Sigmoid colon (tissue), 7 donors: ENCODE data around the gene CAPRIN2. TPM values are rescaled to one million over a fixed set of nuclear protein-coding genes. Genes with fewer than 3 reads are reported as not detected.
A peak's percentile ranks its signal among the peaks of the same experiment; 100 is the strongest.

Experiments
- DNase-seq: peaks from one replicate; pipeline ENCODE4 v3.0.0-alpha.2; 2019
- H3K27ac ChIP-seq, 4 donors: fragments of 200-600 bp; sonication (generic); one replicate each; pipeline ENCODE4 v1.5.1; 2016 to 2019; ENCODE audit warnings: mild to moderate bottlenecking in 1 of 4
- H3K27me3 ChIP-seq, 3 donors: fragments of 200-600 bp; sonication (generic); one replicate each; pipeline ENCODE4 v1.5.1; 2019; ENCODE audit warnings: mild to moderate bottlenecking in 1 of 3
- H3K36me3 ChIP-seq, 4 donors: fragments of 200-600 bp; sonication (generic); one replicate each; pipeline ENCODE4 v1.5.1; 2016 to 2019
- H3K4me1 ChIP-seq, 4 donors: fragments of 200-600 bp; sonication (generic); one replicate each; pipeline ENCODE4 v1.5.1; 2017 to 2019
- H3K4me3 ChIP-seq, 4 donors: fragments of 200-600 bp; sonication (generic); one replicate each; pipeline ENCODE4 v1.5.1; 2017 to 2019; ENCODE audit warnings: mild to moderate bottlenecking in 2 of 4, moderate library complexity in 1 of 4
- H3K9me3 ChIP-seq, 4 donors: fragments of 200-600 bp in 3 of 4; sonication (generic) in 3 of 4; one replicate each; pipeline versions ENCODE4 v1.5.1 to v1.6.1; 2013 to 2019
- EP300 ChIP-seq, 4 donors: sonication (generic); formaldehyde crosslinking; IDR thresholded peaks; one replicate each; pipeline ENCODE4 v1.6.1; 2017; ENCODE audit warnings: antibody characterized with exemption in 4 of 4
- POLR2A ChIP-seq, 2 donors: fragments of 450-650 bp; IDR thresholded peaks; one replicate each; pipeline ENCODE4 v1.6.1; 2016; ENCODE audit warnings: antibody characterized with exemption in 2 of 2, mild to moderate bottlenecking in 2 of 2, moderate library complexity in 2 of 2
- POLR2AphosphoS5 ChIP-seq, 4 donors: sonication (generic); formaldehyde crosslinking; IDR thresholded peaks; one replicate each; pipeline ENCODE4 v1.6.1; 2017; ENCODE audit warnings: antibody characterized with exemption in 4 of 4
- WGBS, 2 donors: extraction: QIAGEN DNeasy Blood & Tissue Kit; methylation state at CpG; one replicate each; pipeline ENCODE4 v1.1.7; 2013; 5-methylcytosine and 5-hydroxymethylcytosine counted together
- intact Hi-C: fragments of 100-400 bp; cut with DNase I; formaldehyde crosslinking; loops from one replicate; pipeline ENCODE4 v1.15.1; 2023
- polyA plus RNA-seq, 3 donors: library from polyadenylated mRNA; stranded (reverse); fragments of 200-250 nt; gene quantifications; one replicate each; pipeline ENCODE4 v1.2.3, GENCODE V29; 2013
- total RNA-seq, 4 donors: library from RNA; depleted of rRNA; stranded (reverse); fragments of >200 nt; gene quantifications; one replicate each; pipeline ENCODE4 v1.1.0, GENCODE V29; 2016
- TF ChIP-seq, protein P1 (sequence below), 4 experiments: fragments of 450-650 bp in 3 of 4; fragments of 200-600 bp in 1 of 4; IDR thresholded peaks; one replicate each; pipeline ENCODE4 v1.5.1; 2016 to 2019; ENCODE audit warnings: antibody characterized with exemption in 4 of 4, mild to moderate bottlenecking in 3 of 4, moderate library complexity in 2 of 4
- donor health status: healthy with polysubstance abuse.
- donor health status: Bipolar disorder and iron deficiency.
- donor health status: healthy.

Gene CAPRIN2
- total and polyA plus RNA-seq, 7 donors: 2.1 to 42.9 (median 25.0) TPM

DNA sequence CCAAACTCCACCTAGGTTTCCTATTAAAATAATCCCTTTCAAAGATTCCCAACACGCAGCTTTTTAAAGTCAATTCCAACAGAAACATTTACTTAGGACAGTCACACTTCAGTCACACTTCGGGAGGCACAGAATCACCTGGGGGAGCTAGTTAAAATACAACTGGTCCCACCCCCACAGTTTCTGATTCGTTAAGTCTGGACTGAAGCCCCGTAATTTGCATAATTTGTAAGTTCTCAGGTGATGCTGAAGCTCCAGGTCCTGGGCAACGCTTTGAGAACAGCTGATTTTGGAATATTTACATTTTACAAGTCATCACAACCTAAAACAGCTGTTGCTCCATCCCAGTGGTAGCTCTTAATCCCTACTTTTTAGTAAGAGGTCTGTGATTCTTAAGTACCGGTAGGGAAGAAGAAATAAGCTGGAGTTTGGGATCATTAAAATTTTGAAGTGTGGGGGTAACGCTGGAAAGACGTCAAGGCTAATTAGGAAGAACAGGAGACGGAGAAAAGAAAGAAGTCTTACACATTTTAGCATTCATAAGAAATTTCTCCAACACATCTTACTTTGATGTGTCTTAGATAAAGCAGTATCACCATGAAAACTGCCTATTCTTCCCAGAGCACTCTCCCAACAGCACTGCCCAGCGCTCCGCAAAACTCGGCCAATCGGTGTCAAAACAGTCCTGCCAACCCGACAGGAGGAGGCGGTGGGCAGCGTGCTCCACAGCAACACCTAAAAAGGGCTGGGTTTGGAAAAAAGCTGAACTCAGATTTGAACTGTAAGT, 60.1 kb downstream of the CAPRIN2 start:
- peaks cover 0 to 42% (median 40%) of the 10 kb centered on the region in 4 donors for H3K4me1 ChIP-seq
- no peak for TF ChIP-seq EP300 (IDR thresholded peaks at IDR 0.05)
- TF ChIP-seq POLR2A (IDR thresholded peaks at IDR 0.05): no peak
- no peak for TF ChIP-seq POLR2AphosphoS5 (IDR thresholded peaks at IDR 0.05)
- TF ChIP-seq, protein P1, sequence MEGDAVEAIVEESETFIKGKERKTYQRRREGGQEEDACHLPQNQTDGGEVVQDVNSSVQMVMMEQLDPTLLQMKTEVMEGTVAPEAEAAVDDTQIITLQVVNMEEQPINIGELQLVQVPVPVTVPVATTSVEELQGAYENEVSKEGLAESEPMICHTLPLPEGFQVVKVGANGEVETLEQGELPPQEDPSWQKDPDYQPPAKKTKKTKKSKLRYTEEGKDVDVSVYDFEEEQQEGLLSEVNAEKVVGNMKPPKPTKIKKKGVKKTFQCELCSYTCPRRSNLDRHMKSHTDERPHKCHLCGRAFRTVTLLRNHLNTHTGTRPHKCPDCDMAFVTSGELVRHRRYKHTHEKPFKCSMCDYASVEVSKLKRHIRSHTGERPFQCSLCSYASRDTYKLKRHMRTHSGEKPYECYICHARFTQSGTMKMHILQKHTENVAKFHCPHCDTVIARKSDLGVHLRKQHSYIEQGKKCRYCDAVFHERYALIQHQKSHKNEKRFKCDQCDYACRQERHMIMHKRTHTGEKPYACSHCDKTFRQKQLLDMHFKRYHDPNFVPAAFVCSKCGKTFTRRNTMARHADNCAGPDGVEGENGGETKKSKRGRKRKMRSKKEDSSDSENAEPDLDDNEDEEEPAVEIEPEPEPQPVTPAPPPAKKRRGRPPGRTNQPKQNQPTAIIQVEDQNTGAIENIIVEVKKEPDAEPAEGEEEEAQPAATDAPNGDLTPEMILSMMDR (IDR thresholded peaks at IDR 0.05): no peak
- 3 to 10% methylated on average over 16 of the region's 16 CpGs for WGBS, 2 donors
- no peaks in the 10 kb centered on the region for H3K9me3 ChIP-seq
- no peaks in the 10 kb centered on the region for H3K27me3 ChIP-seq
- intact Hi-C loops: loop anchor here (2.0 to 5.0 kb wide), 2 partner anchors 58 to 113 kb away; no protein-coding TSS in a partner anchor
- peak overlapping the region; percentile 86 to 90 (median 88) for H3K27ac ChIP-seq
- DNase-seq: peak; percentile 67
- H3K4me3 ChIP-seq: peak overlapping the region; percentile 94 to 99 (median 97)
- no peaks in the 10 kb centered on the region for H3K36me3 ChIP-seq

DNA sequence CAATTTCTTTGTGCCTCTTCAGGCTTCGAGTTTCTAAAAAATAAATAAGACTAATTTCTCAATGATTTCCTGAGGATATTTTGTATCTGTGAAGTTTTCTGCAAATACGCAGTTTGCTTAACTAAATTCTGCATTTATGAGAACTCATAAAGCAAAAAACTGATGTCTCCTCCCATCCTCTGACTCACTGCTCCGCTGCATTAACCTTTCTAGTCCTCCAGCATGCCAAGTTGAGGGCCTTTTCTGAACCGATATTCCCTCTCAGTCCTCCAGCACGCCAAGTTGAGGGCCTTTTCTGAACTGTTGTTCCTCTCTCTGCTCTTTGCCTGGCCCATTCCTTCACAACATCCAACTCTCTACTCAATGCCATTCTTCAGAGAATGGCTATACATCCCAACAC, 62.3 kb downstream of the CAPRIN2 start:
- Histone ChIP-seq H3K4me1 (peaks cover 0 to 42% (median 40%) of the 10 kb centered on the region in 4 donors), H3K27me3 (no peaks in the 10 kb centered on the region), H3K9me3 (no peaks in the 10 kb centered on the region), H3K27ac (peak overlapping the region in 2 of 4 donors; percentile 1 to 20), H3K36me3 (no peaks in the 10 kb centered on the region), H3K4me3 (no peak overlapping the region)
- WGBS, 2 donors: 82 to 88% methylated on average over 5 of the region's 5 CpGs
- TF ChIP-seq EP300 (IDR thresholded peaks at IDR 0.05) (no peak), POLR2AphosphoS5 (IDR thresholded peaks at IDR 0.05) (no peak), POLR2A (IDR thresholded peaks at IDR 0.05) (no peak)
- TF ChIP-seq, protein P1 (IDR thresholded peaks at IDR 0.05): no peak
- DNase-seq: no peak
- intact Hi-C loops: no loop called here

DNA sequence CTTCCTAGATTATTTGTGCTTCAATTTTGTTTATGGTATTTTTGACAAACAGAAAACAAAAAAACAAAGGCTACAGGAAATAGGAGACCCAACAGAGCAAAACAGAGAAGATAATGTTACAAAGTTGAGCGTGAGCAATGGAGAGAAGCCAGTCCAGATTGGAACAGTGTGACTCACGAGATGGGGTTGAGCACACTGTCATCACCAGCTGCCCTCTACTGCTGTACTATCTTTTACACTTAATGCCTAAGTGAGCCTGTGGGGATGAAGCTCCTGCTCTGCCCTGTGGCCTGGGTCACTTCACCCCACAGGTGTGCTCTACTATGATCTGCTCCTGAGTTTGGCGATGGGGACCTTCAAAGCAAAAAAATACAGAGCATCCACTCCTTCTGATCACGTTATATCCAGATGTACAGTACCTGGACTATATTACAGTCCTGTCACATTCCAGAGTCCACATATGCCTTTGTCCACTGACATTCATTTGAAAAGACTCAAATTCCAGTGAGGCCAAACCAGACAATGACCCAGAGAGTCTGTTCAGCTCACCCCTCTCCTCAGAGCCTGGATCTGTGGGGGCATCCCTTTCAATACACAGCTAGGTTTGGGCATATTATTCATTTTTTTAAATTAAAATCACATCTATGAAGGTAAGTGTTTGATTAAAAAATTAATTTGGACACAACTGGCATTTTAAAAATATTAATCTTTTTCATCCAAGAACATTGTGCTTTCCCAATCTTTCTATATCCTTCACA, 63.5 kb downstream of the CAPRIN2 start:
- Histone ChIP-seq H3K27ac (peak overlapping the region in 2 of 4 donors; percentile 2 to 46), H3K36me3 (no peaks in the 10 kb centered on the region), H3K4me1 (peaks cover 0 to 39% (median 36%) of the 10 kb centered on the region in 4 donors), H3K9me3 (no peaks in the 10 kb centered on the region), H3K27me3 (no peaks in the 10 kb centered on the region), H3K4me3 (no peak overlapping the region)
- peak; percentile 65 for DNase-seq
- intact Hi-C loops: no loop called here
- no peak for TF ChIP-seq EP300 (IDR thresholded peaks at IDR 0.05)
- TF ChIP-seq, protein P1 (IDR thresholded peaks at IDR 0.05): no peak
- peak in 1 of 4 donors; percentile 24 for TF ChIP-seq POLR2AphosphoS5 (IDR thresholded peaks at IDR 0.05)
- 85% methylated on average over 4 of the region's 4 CpGs for WGBS, 2 donors

DNA sequence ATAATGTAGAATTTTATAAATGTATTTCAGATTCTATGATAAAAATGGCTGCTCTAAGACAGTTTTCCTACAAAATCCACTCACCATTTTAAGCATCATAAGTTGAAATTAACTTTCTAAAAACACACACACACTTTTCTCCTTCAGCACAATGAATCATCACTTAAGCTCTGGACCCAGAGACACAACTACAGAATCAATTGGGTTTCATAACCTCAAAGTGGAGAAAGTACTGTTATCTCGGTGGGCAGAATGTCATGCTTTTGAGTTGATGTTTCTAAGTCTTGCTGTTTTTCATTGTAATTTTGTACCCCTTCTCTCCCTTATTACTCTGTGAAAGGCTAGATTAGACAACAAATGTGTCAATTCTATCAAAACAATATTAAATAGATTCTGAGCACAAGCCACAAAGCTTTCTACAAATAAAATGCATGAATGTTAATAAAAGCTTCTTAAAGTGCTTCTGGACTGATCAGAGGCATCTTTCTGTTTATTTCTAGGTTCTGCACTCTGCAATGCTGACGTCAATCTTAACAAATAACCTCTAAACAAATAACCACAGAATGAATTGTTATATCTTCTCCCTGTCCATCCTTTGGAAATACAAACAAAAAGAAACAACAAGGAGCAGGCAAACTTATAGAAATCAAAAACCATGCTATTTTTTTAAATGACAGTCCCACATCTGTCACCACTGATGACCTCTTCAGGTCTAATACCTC, 67.3 kb downstream of the CAPRIN2 start:
- DNase-seq: no peak
- intact Hi-C loops: no loop called here
- 80 to 87% methylated on average over 2 of the region's 2 CpGs for WGBS, 2 donors
- H3K9me3 ChIP-seq: no peaks in the 10 kb centered on the region
- H3K27me3 ChIP-seq: no peaks in the 10 kb centered on the region
- no peak overlapping the region for H3K27ac ChIP-seq
- H3K36me3 ChIP-seq: peaks cover 0 to 16% (median 0%) of the 10 kb centered on the region in 4 donors
- H3K4me3 ChIP-seq: no peak overlapping the region
- peaks cover 0 to 15% (median 11%) of the 10 kb centered on the region in 4 donors for H3K4me1 ChIP-seq
- no peak for TF ChIP-seq EP300 (IDR thresholded peaks at IDR 0.05)
- TF ChIP-seq POLR2A (IDR thresholded peaks at IDR 0.05): no peak
